GM21381 (cell line): ENCODE results near the gene ADD3.

ENCODE experiments used
- ATAC-seq: cut with Tn5 transposase; IDR thresholded peaks from one replicate; pipeline ENCODE4 v1.9.1; 2021; ENCODE audit warnings: mild to moderate bottlenecking, moderate library complexity; ENCODE audit not compliant: unreplicated experiment

The ADD3 gene

GRCh38 chr10:110174201-110174600, 166.4 kb downstream of the ADD3 start:
- ATAC-seq: no peak

DNA sequence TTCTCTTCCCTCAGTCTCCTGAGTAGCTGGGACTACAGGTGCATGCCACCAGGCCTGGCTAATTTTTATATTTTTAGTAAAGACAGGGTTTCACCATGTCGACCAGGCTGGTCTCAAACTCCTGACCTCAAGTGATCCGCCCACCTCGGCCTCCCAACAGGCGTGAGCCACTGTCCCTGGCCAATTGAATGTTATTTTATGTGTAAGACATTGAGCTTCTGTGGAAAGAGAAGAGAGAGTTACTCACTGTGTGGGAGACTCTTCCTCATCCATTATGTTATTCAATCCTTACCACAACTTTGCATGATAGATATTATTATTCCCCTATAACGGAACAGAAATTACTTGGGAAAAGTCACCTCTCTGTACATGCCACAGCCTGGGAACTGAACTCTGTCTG, 167.0 kb downstream of the ADD3 start:
- no peak for ATAC-seq

DNA sequence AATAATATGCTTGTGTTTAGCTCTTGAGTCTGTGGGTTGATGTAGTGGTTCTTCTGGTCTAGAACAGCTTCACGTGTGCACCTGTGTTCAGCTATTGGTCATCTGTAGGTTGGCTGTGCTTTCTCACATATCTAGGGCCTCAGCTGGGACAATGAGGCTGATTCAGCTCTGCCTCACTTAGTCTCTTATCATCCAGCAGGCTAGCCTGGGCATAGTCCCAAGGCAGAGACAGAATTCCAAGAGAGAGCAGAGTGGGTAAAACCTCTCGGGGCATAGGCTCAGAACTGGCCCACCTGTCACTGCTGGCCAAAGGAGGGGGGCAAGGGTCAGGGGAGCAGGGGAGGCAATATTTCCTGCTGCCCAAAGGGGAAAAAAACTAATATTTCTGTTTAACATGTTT, 167.6 kb downstream of the ADD3 start:
- no peak for ATAC-seq

- ATAC-seq: no peak
Observed at GRCh38 chr10:110176141-110177030, 168.6 kb downstream of the ADD3 start.

- no peak for ATAC-seq
Observed at GRCh38 chr10:110179220-110179619, 171.4 kb downstream of the ADD3 start.

DNA sequence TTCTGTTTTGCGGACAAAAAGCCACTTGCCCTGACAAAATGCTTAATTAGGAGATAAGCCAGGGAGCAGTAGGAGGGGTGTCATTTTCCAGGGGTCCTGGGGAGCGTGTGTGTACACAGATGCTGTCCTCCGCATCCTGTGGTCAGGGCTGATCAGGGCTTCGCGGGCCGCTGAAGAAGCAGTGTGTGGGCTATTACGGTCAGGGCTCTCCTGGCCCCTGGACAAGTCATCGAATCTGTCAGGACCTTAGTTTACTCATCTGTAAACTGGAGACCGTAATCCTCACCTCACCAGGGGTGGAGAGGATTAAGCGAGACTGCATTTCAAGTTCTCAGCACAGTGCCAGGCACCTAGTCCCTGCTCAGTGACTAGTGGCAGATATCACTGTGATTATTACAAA, 173.7 kb downstream of the ADD3 start:
- ATAC-seq: no peak

GRCh38 chr10:110181911-110182310, 174.1 kb downstream of the ADD3 start:
- no peak for ATAC-seq

GRCh38 chr10:110184398-110184797, 176.6 kb downstream of the ADD3 start:
- no peak for ATAC-seq
